A549 (cell line): ENCODE data around the gene ARHGEF10L. TPM values are rescaled to one million over a fixed set of nuclear protein-coding genes. Genes with fewer than 3 reads are reported as not detected.

Experiments
- ATAC-seq, 2 experiments: fragments of 200-7000 bp in 1 of 2; fragments of >200 bp in 1 of 2; cut with Nextera tagmentation in 1 of 2; cut with Tn5 transposase in 1 of 2; 3 replicates each; pipeline versions ENCODE4 v1.8.0 to v1.9.1; 2018 to 2020; ENCODE audit warnings: mild to moderate bottlenecking in 1 of 2, moderate library complexity in 1 of 2
- CTCF ChIA-PET: fragments of 300-600 bp; sonication (Branson Sonifier 250); formaldehyde crosslinking; extraction: SDS; loops from one replicate; lab custom pipeline; 2021; ENCODE audit warnings: antibody characterized with exemption, inconsistent platforms; lab: Yijun Ruan, JAX
- POLR2A ChIA-PET: fragments of 350-600 bp; formaldehyde crosslinking; extraction: SDS; loops from one replicate; lab custom pipeline; 2021; ENCODE audit warnings: antibody characterized with exemption, inconsistent platforms; lab: Yijun Ruan, JAX
- DNase-seq, 2 experiments: peaks; one replicate each; pipeline versions ENCODE4 v3.0.0 to v3.0.0-alpha.2; 2011 to 2016; ENCODE audit warnings: low read depth in 1 of 2, low spot score in 1 of 2
- FAIRE-seq: peaks from 2 replicates; lab custom pipeline; 2011; peaks lifted over from hg19 to GRCh38; lab: Jason Lieb, UNC
- H3K27ac ChIP-seq, 2 experiments: fragments of >200 bp; sonication (Bioruptor Twin); formaldehyde crosslinking; 3 replicates each; pipeline ENCODE4 v1.5.1; 2016 to 2017
- H3K4me1 ChIP-seq: fragments of >200 bp; sonication (Bioruptor Twin); formaldehyde crosslinking; 3 replicates; pipeline ENCODE4 v1.6.1; 2016
- H3K4me2 ChIP-seq: fragments of >200 bp; sonication (Bioruptor Twin); formaldehyde crosslinking; 3 replicates; pipeline ENCODE4 v1.6.1; 2016
- H3K4me3 ChIP-seq: fragments of >200 bp; sonication (Bioruptor Twin); formaldehyde crosslinking; 3 replicates; pipeline ENCODE4 v1.5.1; 2016
- H3K9me3 ChIP-seq: fragments of >200 bp; sonication (Bioruptor Twin); formaldehyde crosslinking; 3 replicates; pipeline ENCODE4 v1.6.1; 2016
- CBX2 ChIP-seq: fragments of 200-600 bp; sonication (generic); IDR thresholded peaks from 2 replicates; pipeline ENCODE4 v1.6.1; 2016; ENCODE audit warnings: low read depth, mild to moderate bottlenecking, borderline replicate concordance
- CEBPB ChIP-seq, 2 experiments: fragments of >200 bp in 1 of 2; sonication (Bioruptor Twin) in 1 of 2; formaldehyde crosslinking in 1 of 2; IDR thresholded peaks; 2 replicates each; pipeline ENCODE4 v1.6.1; 2012 to 2016
- CHD4 ChIP-seq: fragments of 200-600 bp; sonication (generic); IDR thresholded peaks from 2 replicates; pipeline ENCODE4 v1.6.1; 2016; ENCODE audit warnings: antibody characterized with exemption, mild to moderate bottlenecking, borderline replicate concordance
- EHMT2 ChIP-seq: fragments of 200-600 bp; sonication (generic); IDR thresholded peaks from 2 replicates; pipeline ENCODE4 v1.6.1; 2016; ENCODE audit warnings: antibody characterized with exemption, low read depth, mild to moderate bottlenecking, moderate library complexity
- ELK1 ChIP-seq: fragments of 150-350 bp; IDR thresholded peaks from 2 replicates; pipeline ENCODE4 v1.6.1; 2014; ENCODE audit warnings: low read depth, mild to moderate bottlenecking, low read length
- GATA3 ChIP-seq: IDR thresholded peaks from 2 replicates; pipeline ENCODE4 v1.6.1; 2012; ENCODE audit warnings: borderline replicate concordance
- HDAC2 ChIP-seq: fragments of 200-600 bp; sonication (generic); IDR thresholded peaks from 2 replicates; pipeline ENCODE4 v1.6.1; 2016
- HOXB5 ChIP-seq: fragments of 250-450 bp; sonication (Bioruptor Pico); IDR thresholded peaks from 2 replicates; pipeline ENCODE4 v1.5.0; 2020; ENCODE audit warnings: mild to moderate bottlenecking, moderate library complexity
- KDM5A ChIP-seq: fragments of 200-600 bp; sonication (generic); IDR thresholded peaks from 2 replicates; pipeline ENCODE4 v1.6.1; 2016; ENCODE audit warnings: antibody characterized with exemption, mild to moderate bottlenecking
- MAFK ChIP-seq: fragments of 450-650 bp; IDR thresholded peaks from 2 replicates; pipeline ENCODE4 v1.6.1; 2014; ENCODE audit not compliant: partially characterized antibody
- MAZ ChIP-seq: fragments of 150-350 bp; IDR thresholded peaks from 2 replicates; pipeline ENCODE4 v1.6.1; 2014; ENCODE audit warnings: antibody characterized with exemption, low read depth, low read length, borderline replicate concordance
- NR3C1 ChIP-seq: fragments of >200 bp; sonication (Bioruptor Twin); formaldehyde crosslinking; IDR thresholded peaks from 3 replicates; pipeline ENCODE4 v1.6.1; 2017
- POLR2A ChIP-seq: IDR thresholded peaks from 2 replicates; pipeline ENCODE4 v1.6.1; 2012; ENCODE audit warnings: mild to moderate bottlenecking, low read length
- USF2 ChIP-seq: fragments of 450-650 bp; IDR thresholded peaks from 2 replicates; pipeline ENCODE4 v1.6.1; 2014; ENCODE audit warnings: antibody characterized with exemption
- ZC3H11A ChIP-seq: fragments of 450-650 bp; IDR thresholded peaks from 2 replicates; pipeline ENCODE4 v1.6.1; 2014; ENCODE audit warnings: antibody characterized with exemption, mild to moderate bottlenecking
- ZFP36 ChIP-seq: fragments of 450-650 bp; IDR thresholded peaks from 2 replicates; pipeline ENCODE4 v1.6.1; 2014; ENCODE audit warnings: borderline replicate concordance; ENCODE audit not compliant: partially characterized antibody
- WGBS: methylation state at CpG from one replicate; pipeline ENCODE4 v1.1.6; 2017; ENCODE audit errors: missing lambda C conversion rate; 5-methylcytosine and 5-hydroxymethylcytosine counted together
- polyA plus RNA-seq, 4 experiments: library from polyadenylated mRNA; depleted of rRNA in 3 of 4; stranded (reverse); fragments of >200 nt; fragmentation: RNase III in 1 of 4; extraction: RNeasy Plus Mini Kit Qiagen cat#74134 plus additional on column Dnase treatment in 1 of 4; gene quantifications; 2 replicates in 3 of 4; 3 replicates in 1 of 4; pipeline ENCODE4 v1.2.3, GENCODE V29; 2011 to 2017
- TF ChIP-seq, protein P1 (sequence below): fragments of 200-600 bp; sonication (generic); IDR thresholded peaks from 2 replicates; pipeline ENCODE4 v1.6.1; 2016; ENCODE audit warnings: antibody characterized with exemption, mild to moderate bottlenecking, moderate library complexity

ARHGEF10L gene
- polyA plus RNA-seq, 2 of the 4 experiments (the other 2 are of a cell fraction) = 3.5 to 5.2 TPM

GRCh38 chr1:17646444-17647280, 107.2 kb downstream of the ARHGEF10L start:
- no peaks in the 10 kb centered on the region for H3K4me1 ChIP-seq
- no peaks in the 10 kb centered on the region for H3K9me3 ChIP-seq
- no peak overlapping the region for H3K4me2 ChIP-seq
- ATAC-seq (peak in 1 of 2 experiments; percentile 48; a peak in 1 of 6 replicates), FAIRE-seq (no peak), DNase-seq (no peak)
- no peak overlapping the region for H3K4me3 ChIP-seq
- CTCF ChIA-PET = interaction anchor here (1.1 kb wide), 1 partner anchor 26 kb away, joined by 3 read pairs; no protein-coding TSS in a partner anchor
- WGBS = 89% methylated on average over 29 of the region's 32 CpGs
- TF ChIP-seq HOXB5 (no peak), MAZ (no peak), NR3C1 (no peak), CEBPB (IDR thresholded peaks at IDR 0.05) (no peak), ELK1 (no peak), HDAC2 (no peak), MAFK (no peak), ZFP36 (no peak), CHD4 (no peak), USF2 (no peak), ZC3H11A (no peak)
- TF ChIP-seq, protein P1, sequence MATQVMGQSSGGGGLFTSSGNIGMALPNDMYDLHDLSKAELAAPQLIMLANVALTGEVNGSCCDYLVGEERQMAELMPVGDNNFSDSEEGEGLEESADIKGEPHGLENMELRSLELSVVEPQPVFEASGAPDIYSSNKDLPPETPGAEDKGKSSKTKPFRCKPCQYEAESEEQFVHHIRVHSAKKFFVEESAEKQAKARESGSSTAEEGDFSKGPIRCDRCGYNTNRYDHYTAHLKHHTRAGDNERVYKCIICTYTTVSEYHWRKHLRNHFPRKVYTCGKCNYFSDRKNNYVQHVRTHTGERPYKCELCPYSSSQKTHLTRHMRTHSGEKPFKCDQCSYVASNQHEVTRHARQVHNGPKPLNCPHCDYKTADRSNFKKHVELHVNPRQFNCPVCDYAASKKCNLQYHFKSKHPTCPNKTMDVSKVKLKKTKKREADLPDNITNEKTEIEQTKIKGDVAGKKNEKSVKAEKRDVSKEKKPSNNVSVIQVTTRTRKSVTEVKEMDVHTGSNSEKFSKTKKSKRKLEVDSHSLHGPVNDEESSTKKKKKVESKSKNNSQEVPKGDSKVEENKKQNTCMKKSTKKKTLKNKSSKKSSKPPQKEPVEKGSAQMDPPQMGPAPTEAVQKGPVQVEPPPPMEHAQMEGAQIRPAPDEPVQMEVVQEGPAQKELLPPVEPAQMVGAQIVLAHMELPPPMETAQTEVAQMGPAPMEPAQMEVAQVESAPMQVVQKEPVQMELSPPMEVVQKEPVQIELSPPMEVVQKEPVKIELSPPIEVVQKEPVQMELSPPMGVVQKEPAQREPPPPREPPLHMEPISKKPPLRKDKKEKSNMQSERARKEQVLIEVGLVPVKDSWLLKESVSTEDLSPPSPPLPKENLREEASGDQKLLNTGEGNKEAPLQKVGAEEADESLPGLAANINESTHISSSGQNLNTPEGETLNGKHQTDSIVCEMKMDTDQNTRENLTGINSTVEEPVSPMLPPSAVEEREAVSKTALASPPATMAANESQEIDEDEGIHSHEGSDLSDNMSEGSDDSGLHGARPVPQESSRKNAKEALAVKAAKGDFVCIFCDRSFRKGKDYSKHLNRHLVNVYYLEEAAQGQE = no peak
- TF ChIP-seq, all 56 proteins: peak for 0
- no peak overlapping the region for H3K27ac ChIP-seq
- POLR2A ChIA-PET = no interaction called here

DNA sequence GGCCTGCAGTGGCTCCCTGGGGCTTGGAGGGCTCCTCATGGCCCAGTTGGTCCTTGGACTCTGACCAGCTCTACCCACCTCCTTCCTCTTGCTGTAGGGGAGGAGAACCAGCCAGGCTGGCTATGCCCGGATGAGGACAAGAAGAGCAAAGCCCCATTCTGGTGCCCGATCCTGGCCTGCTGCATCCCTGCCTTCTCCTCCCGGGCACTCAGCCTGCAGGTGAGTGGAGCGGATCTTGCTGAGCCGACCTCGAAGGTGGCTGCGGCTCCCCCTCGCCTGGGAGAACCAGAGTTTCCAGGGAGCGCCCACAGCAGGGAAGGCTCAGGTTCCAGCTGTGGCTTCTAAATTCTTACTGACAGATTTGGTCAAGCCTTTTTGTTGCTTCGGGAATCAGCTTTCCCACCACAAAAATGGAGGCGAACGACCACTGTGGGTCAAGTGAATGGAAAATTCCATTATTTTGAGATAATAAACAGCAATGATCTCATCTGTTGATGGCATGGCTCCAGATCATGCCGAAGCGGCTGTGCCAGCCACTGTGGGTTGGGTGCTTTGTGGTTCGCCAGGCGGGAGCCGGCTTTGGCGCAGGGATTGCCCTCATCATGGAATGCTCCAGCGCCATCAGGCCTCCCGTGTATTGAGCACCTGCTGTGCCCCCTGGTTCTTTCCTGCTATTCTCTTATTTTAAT, 109.1 kb downstream of the ARHGEF10L start:
- Histone ChIP-seq H3K9me3 (no peaks in the 10 kb centered on the region), H3K4me1 (no peaks in the 10 kb centered on the region), H3K4me3 (no peak overlapping the region), H3K4me2 (no peak overlapping the region), H3K27ac (no peak overlapping the region)
- 94% methylated on average over 18 of the region's 20 CpGs for WGBS
- FAIRE-seq (no peak), DNase-seq (no peak), ATAC-seq (no peak)
- POLR2A ChIA-PET = no interaction called here
- TF ChIP-seq EHMT2 (no peak), POLR2A (no peak)
- CTCF ChIA-PET = interaction anchor here (1.0 to 1.5 kb wide), 3 partner anchors 13 to 949 kb away, joined by 3 to 5 read pairs (median 3); no protein-coding TSS in a partner anchor

- TF ChIP-seq ZFP36 (no peak), CHD4 (no peak), EHMT2 (no peak), GATA3 (no peak), CBX2 (no peak), POLR2A (no peak), KDM5A (no peak)
- TF ChIP-seq, all 56 proteins: peak for 0
- FAIRE-seq (no peak), DNase-seq (no peak), ATAC-seq (no peak)
- no peak overlapping the region for H3K27ac ChIP-seq
- CTCF ChIA-PET = interaction anchor here (1.0 to 2.7 kb wide), 5 partner anchors 12 to 948 kb away, joined by 3 to 14 read pairs (median 3); no protein-coding TSS in a partner anchor
- no peak overlapping the region for H3K4me3 ChIP-seq
- H3K4me2 ChIP-seq = no peak overlapping the region
- 94% methylated on average over 11 of the region's 11 CpGs for WGBS
- POLR2A ChIA-PET = no interaction called here
- no peaks in the 10 kb centered on the region for H3K4me1 ChIP-seq
- H3K9me3 ChIP-seq = no peaks in the 10 kb centered on the region
Observed at GRCh38 chr1:17649371-17650106, 110.0 kb downstream of the ARHGEF10L start.
